ENCODE data around the gene AQP7. TPM values are rescaled to one million over a fixed set of nuclear protein-coding genes. Genes with fewer than 3 reads are reported as not detected.
A peak's percentile ranks its signal among the peaks of the same experiment; 100 is the strongest.

The AQP7 gene
- total and polyA plus RNA-seq, 8 donors: 1.5 to 8.3 (median 3.3) TPM

DNA sequence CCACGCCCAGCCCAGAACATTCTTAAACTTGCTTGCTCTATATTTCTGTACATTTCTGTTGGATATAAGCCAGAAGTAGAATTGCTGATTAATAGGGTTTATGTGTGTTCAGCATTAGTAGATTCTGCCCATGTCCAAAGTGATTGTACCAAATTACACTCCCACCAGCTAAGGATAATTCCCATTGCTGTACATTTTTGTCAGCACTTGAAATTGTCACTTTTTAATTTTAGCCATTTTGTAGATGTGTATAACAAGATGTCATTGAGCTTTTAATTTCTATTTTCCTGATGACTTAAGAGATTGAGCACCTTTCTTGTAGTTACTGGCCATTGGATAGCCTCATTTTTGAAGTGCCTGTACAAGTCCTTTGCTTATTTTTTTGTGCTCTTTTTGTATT is 46.4 kb downstream of the AQP7 start:
- peaks cover under 1 to 43% of the 10 kb centered on the region in 2 donors for H3K36me3 ChIP-seq
- H3K27ac ChIP-seq: no peak overlapping the region
- DNase-seq (no peak), ATAC-seq (no peak)
- TF ChIP-seq, protein P1, sequence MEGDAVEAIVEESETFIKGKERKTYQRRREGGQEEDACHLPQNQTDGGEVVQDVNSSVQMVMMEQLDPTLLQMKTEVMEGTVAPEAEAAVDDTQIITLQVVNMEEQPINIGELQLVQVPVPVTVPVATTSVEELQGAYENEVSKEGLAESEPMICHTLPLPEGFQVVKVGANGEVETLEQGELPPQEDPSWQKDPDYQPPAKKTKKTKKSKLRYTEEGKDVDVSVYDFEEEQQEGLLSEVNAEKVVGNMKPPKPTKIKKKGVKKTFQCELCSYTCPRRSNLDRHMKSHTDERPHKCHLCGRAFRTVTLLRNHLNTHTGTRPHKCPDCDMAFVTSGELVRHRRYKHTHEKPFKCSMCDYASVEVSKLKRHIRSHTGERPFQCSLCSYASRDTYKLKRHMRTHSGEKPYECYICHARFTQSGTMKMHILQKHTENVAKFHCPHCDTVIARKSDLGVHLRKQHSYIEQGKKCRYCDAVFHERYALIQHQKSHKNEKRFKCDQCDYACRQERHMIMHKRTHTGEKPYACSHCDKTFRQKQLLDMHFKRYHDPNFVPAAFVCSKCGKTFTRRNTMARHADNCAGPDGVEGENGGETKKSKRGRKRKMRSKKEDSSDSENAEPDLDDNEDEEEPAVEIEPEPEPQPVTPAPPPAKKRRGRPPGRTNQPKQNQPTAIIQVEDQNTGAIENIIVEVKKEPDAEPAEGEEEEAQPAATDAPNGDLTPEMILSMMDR (IDR thresholded peaks at IDR 0.05): no peak
- H3K4me3 ChIP-seq: no peak overlapping the region
- no peaks in the 10 kb centered on the region for H3K9me3 ChIP-seq
- peaks cover 0 to 17% of the 10 kb centered on the region in 2 donors for H3K4me1 ChIP-seq
- intact Hi-C loops (cut with DNase I): no loop called here
- H3K27me3 ChIP-seq: no peaks in the 10 kb centered on the region

DNA sequence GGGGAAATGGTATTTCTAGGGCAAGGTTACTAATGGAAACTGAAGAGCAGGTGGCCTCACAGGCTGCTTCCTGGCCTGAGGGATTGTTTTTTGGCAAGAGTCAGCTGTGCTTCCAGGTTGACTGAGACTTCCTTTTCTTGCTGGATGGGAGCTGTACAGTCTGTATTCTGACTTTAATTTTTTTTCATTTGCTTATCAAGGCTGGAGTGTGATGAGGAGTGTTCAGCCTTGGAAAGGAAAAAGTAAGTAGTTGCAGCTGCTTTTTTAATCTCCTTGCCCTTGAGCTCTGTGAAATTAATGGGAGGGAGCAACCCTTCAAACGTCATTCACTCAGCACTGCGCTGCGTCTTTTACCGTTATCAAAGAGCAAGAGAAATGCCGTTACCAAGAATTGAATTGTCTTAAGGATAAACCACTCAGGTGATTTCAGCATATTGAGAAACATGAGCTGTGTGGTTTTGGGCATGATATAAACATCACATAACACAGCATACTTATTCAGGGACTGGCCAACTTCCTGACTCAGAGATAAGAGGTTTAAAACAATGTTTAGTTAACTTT is 47.6 kb downstream of the AQP7 start:
- no peaks in the 10 kb centered on the region for H3K9me3 ChIP-seq
- ATAC-seq: peak; percentile 65
- intact Hi-C loops (cut with DNase I): no loop called here
- no peaks in the 10 kb centered on the region for H3K27me3 ChIP-seq
- H3K27ac ChIP-seq: peak overlapping the region; percentile 7 to 64
- TF ChIP-seq, protein P1 (IDR thresholded peaks at IDR 0.05): no peak
- peaks cover 0 to 21% of the 10 kb centered on the region in 2 donors for H3K4me1 ChIP-seq
- H3K4me3 ChIP-seq: no peak overlapping the region
- DNase-seq: no peak
- H3K36me3 ChIP-seq: peaks cover 0 to 45% of the 10 kb centered on the region in 2 donors

DNA sequence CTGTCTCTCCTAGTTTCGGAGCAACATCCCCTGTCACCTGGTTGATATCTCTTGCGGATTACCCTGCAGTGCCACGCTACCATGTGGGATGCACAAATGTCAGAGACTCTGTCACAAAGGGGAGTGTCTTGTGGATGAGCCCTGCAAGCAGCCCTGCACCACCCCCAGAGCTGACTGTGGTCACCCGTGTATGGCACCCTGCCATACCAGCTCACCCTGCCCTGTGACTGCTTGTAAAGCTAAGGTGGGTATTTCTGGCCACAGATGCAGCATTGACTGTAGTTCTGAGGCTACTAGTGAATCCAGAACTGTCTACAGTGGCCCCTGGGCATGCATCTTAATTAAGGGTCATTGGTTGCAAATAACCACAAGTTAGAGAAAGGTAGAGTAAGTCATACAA is 50.8 kb downstream of the AQP7 start:
- Histone ChIP-seq H3K9me3 (no peaks in the 10 kb centered on the region), H3K27ac (peak overlapping the region in 1 of 2 donors; percentile 67), H3K27me3 (no peaks in the 10 kb centered on the region), H3K4me3 (no peak overlapping the region), H3K36me3 (peaks cover 0 to 62% of the 10 kb centered on the region in 2 donors), H3K4me1 (peaks cover 0 to 21% of the 10 kb centered on the region in 2 donors)
- no peak for DNase-seq
- intact Hi-C loops (cut with DNase I): no loop called here
- TF ChIP-seq, protein P1 (IDR thresholded peaks at IDR 0.05): no peak
- ATAC-seq: no peak

DNA sequence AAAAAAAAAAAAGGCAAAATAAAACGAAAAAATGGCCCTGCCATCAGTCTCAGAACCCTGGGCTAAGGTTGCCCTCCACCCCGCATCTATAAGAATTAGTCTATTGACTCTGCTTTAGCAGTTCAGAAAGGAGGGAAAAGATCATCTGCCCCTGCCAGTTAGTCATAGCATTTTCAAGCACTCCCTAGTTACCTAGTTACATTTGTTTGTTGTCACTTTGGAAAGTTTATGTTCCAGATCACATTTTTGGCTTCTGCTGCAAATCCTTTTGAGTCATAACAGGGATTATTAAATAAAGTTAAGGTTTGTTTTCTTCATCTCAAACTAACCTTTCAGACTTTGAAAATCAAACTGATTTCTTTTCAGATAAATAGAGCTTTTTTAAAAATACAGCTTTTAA is 52.1 kb downstream of the AQP7 start:
- ATAC-seq (peak; percentile 86), DNase-seq (peak in 1 of 4 donors; percentile 37)
- intact Hi-C loops (cut with DNase I): no loop called here
- TF ChIP-seq, protein P1 (IDR thresholded peaks at IDR 0.05): no peak
- H3K9me3 ChIP-seq: no peaks in the 10 kb centered on the region
- H3K27me3 ChIP-seq: no peaks in the 10 kb centered on the region
- peaks cover 0 to 18% of the 10 kb centered on the region in 2 donors for H3K4me1 ChIP-seq
- H3K36me3 ChIP-seq: peaks cover 0 to 62% of the 10 kb centered on the region in 2 donors
- H3K27ac ChIP-seq: peak overlapping the region; percentile 58 to 67
- no peak overlapping the region for H3K4me3 ChIP-seq

- DNase-seq: no peak
- ATAC-seq: peak; percentile 62
- no peak overlapping the region for H3K4me3 ChIP-seq
- intact Hi-C loops (cut with DNase I): no loop called here
- TF ChIP-seq, protein P1 (IDR thresholded peaks at IDR 0.05): no peak
- peak overlapping the region; percentile 58 to 67 for H3K27ac ChIP-seq
- peaks cover 0 to 13% of the 10 kb centered on the region in 2 donors for H3K4me1 ChIP-seq
- peaks cover 0 to 62% of the 10 kb centered on the region in 2 donors for H3K36me3 ChIP-seq
- no peaks in the 10 kb centered on the region for H3K9me3 ChIP-seq
- H3K27me3 ChIP-seq: no peaks in the 10 kb centered on the region
Measured at GRCh38 chr9:33349743-33350142, 52.6 kb downstream of the AQP7 start.
